ENCODE measurements around the gene GALNTL6.
A peak's percentile ranks its signal among the peaks of the same experiment; 100 is the strongest.

GALNTL6 gene

GRCh38 chr4:172127168-172127567 is 314.0 kb downstream of the GALNTL6 start:
- DNase-seq = no peak

GRCh38 chr4:172129593-172129992 is 316.4 kb downstream of the GALNTL6 start:
- DNase-seq = no peak

GRCh38 chr4:172134521-172134920 is 321.3 kb downstream of the GALNTL6 start:
- no peak for DNase-seq

GRCh38 chr4:172141025-172141424 is 327.8 kb downstream of the GALNTL6 start:
- no peak for DNase-seq

GRCh38 chr4:172142281-172142741 is 329.1 kb downstream of the GALNTL6 start:
- DNase-seq = no peak

- no peak for DNase-seq
Measured at GRCh38 chr4:172143605-172144314, 330.6 kb downstream of the GALNTL6 start.

- no peak for DNase-seq
Measured at GRCh38 chr4:172147687-172148086, 334.5 kb downstream of the GALNTL6 start.

- DNase-seq = no peak
Measured at GRCh38 chr4:172149329-172149728, 336.1 kb downstream of the GALNTL6 start.

- DNase-seq = no peak
Measured at GRCh38 chr4:172152284-172152683, 339.1 kb downstream of the GALNTL6 start.

- DNase-seq = no peak
Measured at GRCh38 chr4:172153719-172154118, 340.5 kb downstream of the GALNTL6 start.

GRCh38 chr4:172155838-172156345 is 342.7 kb downstream of the GALNTL6 start:
- DNase-seq = no peak

- DNase-seq = no peak
Measured at GRCh38 chr4:172157946-172158345, 344.7 kb downstream of the GALNTL6 start.

- no peak for DNase-seq
Measured at GRCh38 chr4:172163215-172163614, 350.0 kb downstream of the GALNTL6 start.

GRCh38 chr4:172168888-172169287 is 355.7 kb downstream of the GALNTL6 start:
- no peak for DNase-seq

- no peak for DNase-seq
Measured at GRCh38 chr4:172169871-172170270, 356.7 kb downstream of the GALNTL6 start.

GRCh38 chr4:172173206-172173605 is 360.0 kb downstream of the GALNTL6 start:
- DNase-seq = no peak

- DNase-seq = no peak
Measured at GRCh38 chr4:172177382-172177781, 364.2 kb downstream of the GALNTL6 start.

GRCh38 chr4:172188248-172188988 is 375.2 kb downstream of the GALNTL6 start:
- DNase-seq = peak; percentile 64

- no peak for DNase-seq
Measured at GRCh38 chr4:172202480-172203076, 389.4 kb downstream of the GALNTL6 start.

- DNase-seq = no peak
Measured at GRCh38 chr4:172207258-172207657, 394.1 kb downstream of the GALNTL6 start.

- no peak for DNase-seq
Measured at GRCh38 chr4:172207886-172208285, 394.7 kb downstream of the GALNTL6 start.

- DNase-seq = no peak
Measured at GRCh38 chr4:172220679-172221078, 407.5 kb downstream of the GALNTL6 start.

- DNase-seq = no peak
Measured at GRCh38 chr4:172225457-172225856, 412.3 kb downstream of the GALNTL6 start.

GRCh38 chr4:172232966-172233365 is 419.8 kb downstream of the GALNTL6 start:
- DNase-seq = peak; percentile 58

All from islet precursor cell (in vitro differentiated cells).